A673 (cell line): Measurements from ENCODE around the gene CRYBA2. TPM values are rescaled to one million over a fixed set of nuclear protein-coding genes. Genes with fewer than 3 reads are reported as not detected.

Experiments used
- BruUV-seq: library from RNA; stranded (reverse); fragments of 400-500 nt; replicated peaks from 2 replicates; lab custom pipeline; 2021; lab: Mats Ljungman, UMichigan
- CTCF ChIA-PET: fragments of 300-600 bp; sonication (Branson Sonifier 250); formaldehyde crosslinking; loops from one replicate; lab custom pipeline; 2022; ENCODE audit warnings: antibody characterized with exemption; lab: Charles Lee
- POLR2A ChIA-PET: fragments of 300-600 bp; sonication (Branson Sonifier 250); formaldehyde crosslinking; loops from one replicate; lab custom pipeline; 2022; ENCODE audit warnings: antibody characterized with exemption; ENCODE audit not compliant: low non-redundant PET; lab: Charles Lee
- DNase-seq: peaks from one replicate; pipeline ENCODE4 v3.0.0-alpha.2; 2015; ENCODE audit warnings: low spot score
- H3K27ac ChIP-seq: fragments of 200-600 bp; sonication (generic); 2 replicates; pipeline ENCODE4 v1.5.1; 2016; ENCODE audit warnings: mixed run types, low read depth, mild to moderate bottlenecking, mixed read lengths, antibody characterized with exemption, low read length; ENCODE audit not compliant: poor library complexity, severe bottlenecking
- H3K27me3 ChIP-seq: fragments of 200-600 bp; sonication (generic); replicated peaks from 2 replicates; pipeline ENCODE4 v1.6.1; 2017; ENCODE audit warnings: mixed run types, low read depth, mild to moderate bottlenecking, mixed read lengths, antibody characterized with exemption, low read length; ENCODE audit not compliant: insufficient read depth, poor library complexity
- H3K36me3 ChIP-seq: fragments of 200-600 bp; sonication (generic); 2 replicates; pipeline ENCODE4 v1.6.1; 2016; ENCODE audit warnings: mixed run types, mild to moderate bottlenecking, mixed read lengths, antibody characterized with exemption, low read length; ENCODE audit not compliant: insufficient read depth, poor library complexity, severe bottlenecking
- H3K4me1 ChIP-seq: fragments of 200-600 bp; sonication (generic); 2 replicates; pipeline ENCODE4 v1.6.1; 2017; ENCODE audit warnings: mixed run types, mild to moderate bottlenecking, mixed read lengths, antibody characterized with exemption, low read length; ENCODE audit not compliant: insufficient read depth, poor library complexity, severe bottlenecking
- H3K4me3 ChIP-seq: fragments of 200-600 bp; sonication (generic); 2 replicates; pipeline ENCODE4 v1.5.1; 2016; ENCODE audit warnings: low read depth, mixed run types, mild to moderate bottlenecking, mixed read lengths, low read length; ENCODE audit not compliant: poor library complexity, severe bottlenecking
- H3K9me3 ChIP-seq: fragments of 200-600 bp; sonication (generic); 2 replicates; pipeline ENCODE4 v1.6.1; 2016; ENCODE audit warnings: mixed run types, low read depth, mild to moderate bottlenecking, mixed read lengths, antibody characterized with exemption, low read length; ENCODE audit not compliant: poor library complexity, severe bottlenecking
- EZH2 ChIP-seq: fragments of 200-600 bp; sonication (generic); IDR thresholded peaks from 2 replicates; pipeline ENCODE4 v1.6.1; 2017; ENCODE audit warnings: borderline replicate concordance, low read depth, mild to moderate bottlenecking, mixed read lengths, antibody characterized with exemption, low read length; ENCODE audit not compliant: poor library complexity, severe bottlenecking
- intact Hi-C: fragments of 100-400 bp; cut with micrococcal nuclease; formaldehyde crosslinking; loops from one replicate; pipeline ENCODE4 v1.10.0; 2022; ENCODE audit not compliant: unreplicated experiment
- total RNA-seq: library from RNA; stranded (reverse); gene quantifications from 2 replicates; pipeline ENCODE4 v1.2.3, GENCODE V29; 2021
- TF ChIP-seq, protein P1 (sequence below): fragments of 300-800, 200-600 bp; sonication (generic); conservative IDR thresholded peaks from 2 replicates; pipeline ENCODE4 v1.5.1; 2017; ENCODE audit warnings: low read depth, mild to moderate bottlenecking, antibody characterized with exemption, low read length, moderate library complexity, mixed read lengths

CRYBA2 gene
- total RNA-seq, 1 experiment from 2014 or later: 1.3 TPM

GRCh38 chr2:219016721-219017120 lies 23.5 kb upstream of the CRYBA2 start:
- CTCF ChIA-PET: no interaction called here
- POLR2A ChIA-PET: no interaction called here
- TF ChIP-seq, protein P1, sequence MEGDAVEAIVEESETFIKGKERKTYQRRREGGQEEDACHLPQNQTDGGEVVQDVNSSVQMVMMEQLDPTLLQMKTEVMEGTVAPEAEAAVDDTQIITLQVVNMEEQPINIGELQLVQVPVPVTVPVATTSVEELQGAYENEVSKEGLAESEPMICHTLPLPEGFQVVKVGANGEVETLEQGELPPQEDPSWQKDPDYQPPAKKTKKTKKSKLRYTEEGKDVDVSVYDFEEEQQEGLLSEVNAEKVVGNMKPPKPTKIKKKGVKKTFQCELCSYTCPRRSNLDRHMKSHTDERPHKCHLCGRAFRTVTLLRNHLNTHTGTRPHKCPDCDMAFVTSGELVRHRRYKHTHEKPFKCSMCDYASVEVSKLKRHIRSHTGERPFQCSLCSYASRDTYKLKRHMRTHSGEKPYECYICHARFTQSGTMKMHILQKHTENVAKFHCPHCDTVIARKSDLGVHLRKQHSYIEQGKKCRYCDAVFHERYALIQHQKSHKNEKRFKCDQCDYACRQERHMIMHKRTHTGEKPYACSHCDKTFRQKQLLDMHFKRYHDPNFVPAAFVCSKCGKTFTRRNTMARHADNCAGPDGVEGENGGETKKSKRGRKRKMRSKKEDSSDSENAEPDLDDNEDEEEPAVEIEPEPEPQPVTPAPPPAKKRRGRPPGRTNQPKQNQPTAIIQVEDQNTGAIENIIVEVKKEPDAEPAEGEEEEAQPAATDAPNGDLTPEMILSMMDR: no peak
- no peak for TF ChIP-seq EZH2
- H3K9me3 ChIP-seq: no peaks in the 10 kb centered on the region
- no peak overlapping the region for H3K27ac ChIP-seq
- no peaks in the 10 kb centered on the region for H3K36me3 ChIP-seq
- H3K27me3 ChIP-seq: no peaks in the 10 kb centered on the region
- no peak for DNase-seq
- H3K4me3 ChIP-seq: no peak overlapping the region
- intact Hi-C loops: no loop called here
- no TSS peak for BruUV-seq
- no peaks in the 10 kb centered on the region for H3K4me1 ChIP-seq

GRCh38 chr2:219010873-219011272 lies 17.7 kb upstream of the CRYBA2 start:
- DNase-seq: no peak
- Histone ChIP-seq H3K4me1 (no peaks in the 10 kb centered on the region), H3K4me3 (no peak overlapping the region), H3K27ac (no peak overlapping the region), H3K36me3 (no peaks in the 10 kb centered on the region), H3K27me3 (no peaks in the 10 kb centered on the region), H3K9me3 (no peaks in the 10 kb centered on the region)
- intact Hi-C loops: no loop called here
- TF ChIP-seq, protein P1: no peak
- TF ChIP-seq EZH2: no peak
- no TSS peak for BruUV-seq
- ChIA-PET POLR2A (interaction anchor here (0.6 kb wide), 1 partner anchor 11 kb away, joined by 6 read pairs; no protein-coding TSS in a partner anchor), CTCF (interaction anchor here (0.6 to 1.7 kb wide), 4 partner anchors 9 to 49 kb away, joined by 3 to 8 read pairs (median 5); no protein-coding TSS in a partner anchor)

DNA sequence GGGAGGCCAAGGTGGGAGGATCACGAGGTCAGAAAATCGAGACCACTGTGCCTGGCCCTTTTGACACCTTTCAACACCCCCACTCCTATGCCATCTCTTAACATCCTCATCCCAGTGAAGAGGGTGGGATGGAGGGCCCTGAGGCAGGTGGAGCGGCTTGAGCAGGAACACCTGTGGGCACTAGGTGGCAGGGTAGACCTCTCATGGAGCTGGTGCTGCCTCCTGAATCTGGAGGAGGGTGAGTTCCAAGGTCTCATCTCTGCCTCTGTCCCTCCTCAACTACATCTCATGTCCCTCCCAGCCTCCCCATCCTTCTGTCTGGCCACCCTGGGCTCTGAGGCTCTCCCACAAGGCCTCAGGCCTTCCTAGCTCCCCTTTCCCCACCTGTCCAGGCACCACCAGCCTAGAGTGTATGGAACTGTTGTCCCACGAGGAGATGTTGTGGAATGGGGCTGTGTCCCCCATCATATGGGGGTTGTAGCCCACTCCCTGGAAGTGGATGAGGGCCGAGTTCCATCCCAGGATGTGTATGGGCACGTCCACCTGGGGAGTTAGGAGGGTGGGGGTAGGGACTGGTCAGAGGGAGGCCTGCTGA lies 17.0 kb upstream of the CRYBA2 start:
- ChIA-PET CTCF (interaction anchor here (0.6 to 1.7 kb wide), 4 partner anchors 8 to 50 kb away, joined by 3 to 8 read pairs (median 5); no protein-coding TSS in a partner anchor), POLR2A (interaction anchor here (0.6 kb wide), 1 partner anchor 11 kb away, joined by 6 read pairs; no protein-coding TSS in a partner anchor)
- Histone ChIP-seq H3K4me1 (no peaks in the 10 kb centered on the region), H3K27ac (no peak overlapping the region), H3K27me3 (no peaks in the 10 kb centered on the region), H3K9me3 (no peaks in the 10 kb centered on the region), H3K4me3 (no peak overlapping the region), H3K36me3 (no peaks in the 10 kb centered on the region)
- TF ChIP-seq, protein P1: peak; percentile 31; the same call in 1 of the 2 replicates
- TF ChIP-seq EZH2: no peak
- no TSS peak for BruUV-seq
- intact Hi-C loops: no loop called here
- no peak for DNase-seq
